Glomerular endothelial cell (primary cell): Measurements from ENCODE around the gene PLCB4. TPM values are rescaled to one million over a fixed set of nuclear protein-coding genes. Genes with fewer than 3 reads are reported as not detected.

Experiments used
- DNase-seq: peaks from one replicate; pipeline ENCODE4 v3.0.0-alpha.2; 2011; ENCODE audit warnings: low read depth, low spot score; ENCODE audit errors: extremely low read depth
- total RNA-seq: library from RNA; depleted of rRNA; stranded (reverse); fragments of >200 nt; gene quantifications from 2 replicates; pipeline ENCODE4 v1.2.3, GENCODE V29; 2015

PLCB4 gene
- total RNA-seq, 1 donor from 2014 or later = 4.3 TPM

GRCh38 chr20:9507544-9508239, 438.8 kb downstream of the PLCB4 start:
- no peak for DNase-seq

GRCh38 chr20:9508240-9508661, 439.4 kb downstream of the PLCB4 start:
- DNase-seq = no peak

GRCh38 chr20:9508696-9509178, 439.9 kb downstream of the PLCB4 start:
- no peak for DNase-seq

- no peak for DNase-seq
These were observed 440.4 kb downstream of the PLCB4 start for GRCh38 chr20:9509246-9509645.

GRCh38 chr20:9510911-9511310, 442.0 kb downstream of the PLCB4 start:
- no peak for DNase-seq

- DNase-seq = no peak
These were observed 445.2 kb downstream of the PLCB4 start for GRCh38 chr20:9514072-9514460.

GRCh38 chr20:9514461-9515213, 445.8 kb downstream of the PLCB4 start, which contains the start of gene LAMP5:
Gene LAMP5, plus strand, starts transcription at chr20:9514590. Its CDS starts 263 bp downstream, at chr20:9514853.
- DNase-seq = no peak

GRCh38 chr20:9515214-9515585, 446.3 kb downstream of the PLCB4 start:
- DNase-seq = no peak

- no peak for DNase-seq
These were observed 446.9 kb downstream of the PLCB4 start for GRCh38 chr20:9515741-9516233.

GRCh38 chr20:9516234-9516871, 447.5 kb downstream of the PLCB4 start:
- no peak for DNase-seq

- no peak for DNase-seq
These were observed 448.6 kb downstream of the PLCB4 start for GRCh38 chr20:9517297-9518162.

GRCh38 chr20:9518576-9519175, 449.8 kb downstream of the PLCB4 start:
- no peak for DNase-seq

- no peak for DNase-seq
These were observed 451.2 kb downstream of the PLCB4 start for GRCh38 chr20:9520086-9520485.

- DNase-seq = no peak
These were observed 454.7 kb downstream of the PLCB4 start for GRCh38 chr20:9523636-9524035.
